Psoas muscle (tissue), 8 donors: Measurements from ENCODE around the gene SYF2. TPM values are rescaled to one million over a fixed set of nuclear protein-coding genes. Genes with fewer than 3 reads are reported as not detected.
A peak's percentile ranks its signal among the peaks of the same experiment; 100 is the strongest.
"Not testable (repeated sequence)": the region's sequence is repeated elsewhere in the genome, so short reads cannot be mapped to it uniquely, and the experiment has no call there.

Experiments used
- ATAC-seq, 4 donors: fragments of 200-7000 bp; cut with Tn5 transposase; one replicate each; pipeline ENCODE4 v1.9.1; 2020; ENCODE audit warnings: moderate library complexity in 3 of 4, mild to moderate bottlenecking in 2 of 4
- DNase-seq, 2 donors: peaks; one replicate each; pipeline ENCODE4 v3.0.0-alpha.2; 2020
- H3K27ac ChIP-seq: fragments of 200-600 bp; one replicate; pipeline ENCODE4 v1.8.0; 2022
- H3K27me3 ChIP-seq, 3 donors: fragments of 200-600 bp in 1 of 3; one replicate each; pipeline versions ENCODE4 v1.6.1 to v1.8.0; 2013 to 2022; ENCODE audit warnings: low read length in 2 of 3, mild to moderate bottlenecking in 2 of 3, moderate library complexity in 1 of 3; ENCODE audit not compliant: insufficient read depth in 3 of 3
- H3K36me3 ChIP-seq, 2 donors: fragments of 200-600 bp in 1 of 2; one replicate each; pipeline versions ENCODE4 v1.6.1 to v1.8.0; 2013 to 2022; ENCODE audit warnings: low read depth in 1 of 2, mild to moderate bottlenecking in 1 of 2, moderate library complexity in 1 of 2; ENCODE audit not compliant: insufficient read depth in 1 of 2
- H3K4me1 ChIP-seq: fragments of 200-600 bp; one replicate; pipeline ENCODE4 v1.8.0; 2022
- H3K4me3 ChIP-seq: fragments of 200-600 bp; one replicate; pipeline ENCODE4 v1.8.0; 2022; ENCODE audit warnings: mild to moderate bottlenecking
- H3K9me3 ChIP-seq: fragments of 200-600 bp; one replicate; pipeline ENCODE4 v1.8.0; 2022
- WGBS, 3 donors: extraction: QIAGEN DNeasy Blood & Tissue Kit; methylation state at CpG; one replicate each; pipeline versions ENCODE4 v1.1.6 to v1.1.7; 2013; 5-methylcytosine and 5-hydroxymethylcytosine counted together
- intact Hi-C, 2 donors: fragments of 100-400 bp; cut with DNase I; formaldehyde crosslinking; loops; one replicate each; pipeline versions ENCODE4 v1.11.0 to v1.14.2; 2022
- polyA plus RNA-seq, 3 donors: library from polyadenylated mRNA; stranded (reverse); fragments of 200-250 nt; gene quantifications; one replicate each; pipeline ENCODE4 v1.2.3, GENCODE V29; 2013
- total RNA-seq, 4 donors: library from RNA; stranded (reverse); fragmentation: NEBNext Ultra II Directional in 2 of 4; extraction: Animal tissue kit (Norgen Biotek cat#: 25700) in 2 of 4; gene quantifications; one replicate each; pipeline versions ENCODE4 v1.2.1 to v1.2.4, GENCODE V29; 2021 to 2023
- TF ChIP-seq, protein P1 (sequence below): fragments of 200-600 bp; IDR thresholded peaks from one replicate; pipeline ENCODE4 v1.8.0; 2022; ENCODE audit warnings: antibody characterized with exemption
- donor health status: healthy with polysubstance abuse.
- donor health status: DM: no; HTN: no; CAD: no; lungs with moderate emphysema.
- donor health status: Bipolar disorder and iron deficiency.
- donor health status: healthy.
- donor health status: DM: yes; HTN: yes; CAD: no.
- donor health status: DM: no; HTN: no; CAD: no.
- donor health status: DM: no; HTN: no; CAD: no.
- donor health status: DM: yes; HTN: yes; CAD: no.

Gene SYF2
- total and polyA plus RNA-seq, 7 donors, result 23.9 to 92.9 (median 44.5) TPM

- ATAC-seq, result peak; percentile 58 to 86 (median 81)
- WGBS, 3 donors, result 1 to 2% (median 1%) methylated on average over 14 to 22 of the region's 45 CpGs
- DNase-seq, result not testable (repeated sequence)
Observed at GRCh38 chr1:25266554-25267287, 34.4 kb upstream of the SYF2 start.

GRCh38 chr1:25260336-25260735 is 28.0 kb upstream of the SYF2 start:
- ATAC-seq, result not testable (repeated sequence)
- 85 to 88% (median 85%) methylated on average over 3 of the region's 3 CpGs for WGBS, 3 donors

More at GRCh38 chr1:25266554-25267287, 34.4 kb upstream of the SYF2 start:
- H3K4me1 ChIP-seq, H3K27me3 ChIP-seq, H3K9me3 ChIP-seq, intact Hi-C loops, H3K27ac ChIP-seq: not testable (repeated sequence)
- Histone ChIP-seq H3K4me3 (peak overlapping the region; percentile 60), H3K36me3 (peaks cover 0 to 12% of the 10 kb centered on the region in 2 donors)

DNA sequence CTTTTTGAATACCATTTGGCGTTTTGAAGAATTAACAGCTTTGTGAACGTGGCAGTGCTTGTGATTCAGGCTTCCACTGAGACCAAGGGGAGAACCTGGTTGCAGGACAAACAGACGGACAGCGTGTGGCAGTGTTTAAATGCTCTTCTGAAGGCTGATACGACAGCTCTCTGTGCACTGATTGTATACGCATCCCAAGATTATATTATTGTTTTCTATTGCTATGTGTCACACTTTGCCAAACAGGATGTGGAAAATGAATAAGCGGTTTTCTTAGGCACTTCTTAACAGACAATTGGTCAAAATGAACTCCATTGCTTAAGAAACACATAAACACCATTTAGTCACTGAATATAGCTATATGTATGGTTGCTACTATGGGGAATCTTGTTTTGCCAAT is 27.5 kb upstream of the SYF2 start:
- Histone ChIP-seq H3K36me3 (peaks cover 0 to 12% of the 10 kb centered on the region in 2 donors), H3K4me1 (peaks cover 24% of the 10 kb centered on the region)
- H3K27ac ChIP-seq, DNase-seq, H3K27me3 ChIP-seq, H3K9me3 ChIP-seq, ATAC-seq, intact Hi-C loops, H3K4me3 ChIP-seq: not testable (repeated sequence)
- 66 to 75% (median 73%) methylated on average over 4 to 7 of the region's 7 CpGs for WGBS, 3 donors

More at GRCh38 chr1:25260336-25260735, 28.0 kb upstream of the SYF2 start:
- H3K9me3 ChIP-seq, H3K27ac ChIP-seq, intact Hi-C loops, H3K4me3 ChIP-seq, H3K27me3 ChIP-seq, DNase-seq: not testable (repeated sequence)
- peaks cover 24% of the 10 kb centered on the region for H3K4me1 ChIP-seq
- H3K36me3 ChIP-seq, result peaks cover 0 to 12% of the 10 kb centered on the region in 2 donors

- no peak for DNase-seq
- Histone ChIP-seq H3K27ac (peak overlapping the region; percentile 31), H3K4me3 (no peak overlapping the region), H3K4me1 (peaks cover 24% of the 10 kb centered on the region), H3K9me3 (no peaks in the 10 kb centered on the region), H3K36me3 (peaks cover 0 to 3% of the 10 kb centered on the region in 2 donors), H3K27me3 (no peaks in the 10 kb centered on the region)
- WGBS, 3 donors, result 16 to 41% (median 33%) methylated on average over 1 of the region's 1 CpG
- intact Hi-C loops, result no loop called here
- TF ChIP-seq, protein P1, sequence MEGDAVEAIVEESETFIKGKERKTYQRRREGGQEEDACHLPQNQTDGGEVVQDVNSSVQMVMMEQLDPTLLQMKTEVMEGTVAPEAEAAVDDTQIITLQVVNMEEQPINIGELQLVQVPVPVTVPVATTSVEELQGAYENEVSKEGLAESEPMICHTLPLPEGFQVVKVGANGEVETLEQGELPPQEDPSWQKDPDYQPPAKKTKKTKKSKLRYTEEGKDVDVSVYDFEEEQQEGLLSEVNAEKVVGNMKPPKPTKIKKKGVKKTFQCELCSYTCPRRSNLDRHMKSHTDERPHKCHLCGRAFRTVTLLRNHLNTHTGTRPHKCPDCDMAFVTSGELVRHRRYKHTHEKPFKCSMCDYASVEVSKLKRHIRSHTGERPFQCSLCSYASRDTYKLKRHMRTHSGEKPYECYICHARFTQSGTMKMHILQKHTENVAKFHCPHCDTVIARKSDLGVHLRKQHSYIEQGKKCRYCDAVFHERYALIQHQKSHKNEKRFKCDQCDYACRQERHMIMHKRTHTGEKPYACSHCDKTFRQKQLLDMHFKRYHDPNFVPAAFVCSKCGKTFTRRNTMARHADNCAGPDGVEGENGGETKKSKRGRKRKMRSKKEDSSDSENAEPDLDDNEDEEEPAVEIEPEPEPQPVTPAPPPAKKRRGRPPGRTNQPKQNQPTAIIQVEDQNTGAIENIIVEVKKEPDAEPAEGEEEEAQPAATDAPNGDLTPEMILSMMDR, result no peak
- ATAC-seq, result no peak
Observed at GRCh38 chr1:25257196-25257595, 24.9 kb upstream of the SYF2 start.

DNA sequence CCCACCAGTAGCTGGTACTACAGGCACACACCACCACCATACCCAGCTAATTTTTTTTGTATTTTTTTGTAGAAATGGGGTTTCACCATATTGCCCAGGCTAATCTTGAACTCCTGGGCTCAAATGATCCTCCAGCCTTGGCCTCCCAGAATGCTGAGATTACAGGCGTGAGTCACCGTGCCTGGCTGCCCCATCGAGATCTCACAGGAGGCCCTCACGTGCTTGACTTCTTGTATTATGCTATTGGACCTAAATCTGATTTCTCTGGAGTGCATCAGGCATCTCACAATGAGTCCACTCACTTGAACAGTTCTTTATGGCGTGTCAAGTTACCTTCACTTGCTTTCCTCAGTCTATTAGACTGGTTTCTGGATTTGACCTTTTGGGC is 24.3 kb upstream of the SYF2 start:
- peak in 3 of 4 donors; percentile 11 to 33 (median 30) for ATAC-seq
- intact Hi-C loops, result no loop called here

More for the DNA sequence above, 24.3 kb upstream of the SYF2 start:
- H3K4me1 ChIP-seq, result peaks cover 24% of the 10 kb centered on the region
- TF ChIP-seq, protein P1, result no peak
- no peak overlapping the region for H3K4me3 ChIP-seq
- no peaks in the 10 kb centered on the region for H3K27me3 ChIP-seq
- WGBS, 3 donors, result 63 to 81% (median 70%) methylated on average over 5 of the region's 5 CpGs
- H3K27ac ChIP-seq, result peak overlapping the region; percentile 31
- peaks cover 0 to 6% of the 10 kb centered on the region in 2 donors for H3K36me3 ChIP-seq
- DNase-seq, result no peak
- H3K9me3 ChIP-seq, result no peaks in the 10 kb centered on the region
